Esophagus squamous epithelium (tissue), 5 donors: ENCODE measurements around the gene CREB5. TPM values are rescaled to one million over a fixed set of nuclear protein-coding genes. Genes with fewer than 3 reads are reported as not detected.
A peak's percentile ranks its signal among the peaks of the same experiment; 100 is the strongest.

ENCODE experiments used
- DNase-seq: peaks from one replicate; lab custom pipeline; 2025; lab: John Stamatoyannopoulos, UW
- H3K27ac ChIP-seq, 4 donors: fragments of 200-600 bp; sonication (generic); one replicate each; pipeline ENCODE4 v1.5.1; 2016 to 2019; ENCODE audit warnings: mild to moderate bottlenecking in 1 of 4
- H3K27me3 ChIP-seq, 4 donors: fragments of 200-600 bp; sonication (generic); 1 replicate in 3 of 4; 2 replicates in 1 of 4; pipeline versions ENCODE4 v1.5.1 to v1.6.0; 2017 to 2021; ENCODE audit warnings: antibody characterized with exemption in 1 of 4
- H3K36me3 ChIP-seq, 3 donors: fragments of 200-600 bp; sonication (generic); one replicate each; pipeline ENCODE4 v1.5.1; 2016 to 2019
- H3K4me1 ChIP-seq, 3 donors: fragments of 200-600 bp; sonication (generic); one replicate each; pipeline ENCODE4 v1.5.1; 2017 to 2019
- H3K4me3 ChIP-seq, 4 donors: fragments of 200-600 bp; sonication (generic); 1 replicate in 3 of 4; 2 replicates in 1 of 4; pipeline ENCODE4 v1.5.1; 2016 to 2019; ENCODE audit warnings: mild to moderate bottlenecking in 2 of 4, moderate library complexity in 1 of 4
- H3K9me3 ChIP-seq, 3 donors: fragments of 200-600 bp; sonication (generic); one replicate each; pipeline ENCODE4 v1.5.1; 2016 to 2019
- POLR2A ChIP-seq, 4 donors: fragments of 450-650 bp; IDR thresholded peaks; one replicate each; pipeline ENCODE4 v1.6.1; 2017; ENCODE audit warnings: antibody characterized with exemption in 4 of 4, mild to moderate bottlenecking in 4 of 4, moderate library complexity in 3 of 4
- WGBS, 2 donors: methylation state at CpG; one replicate each; pipeline ENCODE4 v1.1.5; 2018; 5-methylcytosine and 5-hydroxymethylcytosine counted together
- intact Hi-C: fragments of 100-400 bp; cut with DNase I; formaldehyde crosslinking; loops from one replicate; pipeline ENCODE4 v1.15.0; 2022
- total RNA-seq, 4 donors: library from RNA; depleted of rRNA; stranded (reverse); fragments of >200 nt; gene quantifications; one replicate each; pipeline ENCODE4 v1.1.0, GENCODE V29; 2016
- TF ChIP-seq, protein P1 (sequence below), 6 experiments: fragments of 450-650 bp in 4 of 6; fragments of 200-600 bp in 2 of 6; sonication (generic) in 2 of 6; IDR thresholded peaks; one replicate each; pipeline ENCODE4 v1.5.1; 2016 to 2019; ENCODE audit warnings: antibody characterized with exemption in 6 of 6, mild to moderate bottlenecking in 4 of 6, moderate library complexity in 4 of 6
- donor health status: DM: yes; HTN: yes; CAD: no.

Gene CREB5
- total RNA-seq, 4 donors from 2014 or later, result 0.30 to 5.0 (median 2.2) TPM

DNA sequence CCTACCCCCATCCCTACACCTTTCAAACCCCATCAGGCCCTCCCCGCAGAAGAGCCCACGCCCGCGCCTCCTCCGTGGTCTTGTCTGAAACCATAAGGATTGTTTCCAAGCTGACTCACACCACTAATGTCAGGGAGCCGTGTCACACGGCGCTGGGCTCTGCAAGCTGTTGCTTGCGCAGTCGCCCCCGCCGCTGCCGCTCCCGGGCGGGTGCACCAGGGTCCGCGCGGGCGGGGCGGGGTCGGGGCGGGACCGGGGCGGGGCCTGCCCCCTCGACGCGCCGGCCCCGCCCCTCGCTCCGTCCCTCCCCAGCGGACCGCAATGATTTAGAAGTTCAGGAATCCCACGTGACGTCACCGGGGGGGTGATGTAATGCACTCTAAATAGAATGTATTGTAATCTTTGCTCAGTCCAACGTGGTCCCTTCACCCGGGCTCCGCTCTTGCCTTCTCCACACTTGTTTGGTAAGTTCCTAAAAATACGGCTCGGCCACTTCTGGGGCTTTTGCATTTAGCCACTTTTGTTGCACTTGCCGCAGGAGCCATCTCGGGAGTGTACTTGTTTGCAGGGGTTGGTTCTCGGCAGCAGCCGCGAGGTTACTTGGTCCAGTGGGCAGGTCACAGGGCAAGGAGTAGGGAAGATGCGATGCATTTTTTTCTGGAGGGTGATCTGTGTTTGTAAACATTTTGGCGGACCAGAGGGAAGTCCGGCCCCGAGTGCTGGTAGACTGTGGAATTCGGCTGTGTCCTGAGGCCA, 3.2 kb upstream of the CREB5 start:
- H3K36me3 ChIP-seq, result no peaks in the 10 kb centered on the region
- DNase-seq, result peak; percentile 39
- peak overlapping the region; percentile 72 to 88 (median 84) for H3K27ac ChIP-seq
- peaks cover 31 to 80% (median 38%) of the 10 kb centered on the region in 3 donors for H3K4me1 ChIP-seq
- TF ChIP-seq, protein P1, sequence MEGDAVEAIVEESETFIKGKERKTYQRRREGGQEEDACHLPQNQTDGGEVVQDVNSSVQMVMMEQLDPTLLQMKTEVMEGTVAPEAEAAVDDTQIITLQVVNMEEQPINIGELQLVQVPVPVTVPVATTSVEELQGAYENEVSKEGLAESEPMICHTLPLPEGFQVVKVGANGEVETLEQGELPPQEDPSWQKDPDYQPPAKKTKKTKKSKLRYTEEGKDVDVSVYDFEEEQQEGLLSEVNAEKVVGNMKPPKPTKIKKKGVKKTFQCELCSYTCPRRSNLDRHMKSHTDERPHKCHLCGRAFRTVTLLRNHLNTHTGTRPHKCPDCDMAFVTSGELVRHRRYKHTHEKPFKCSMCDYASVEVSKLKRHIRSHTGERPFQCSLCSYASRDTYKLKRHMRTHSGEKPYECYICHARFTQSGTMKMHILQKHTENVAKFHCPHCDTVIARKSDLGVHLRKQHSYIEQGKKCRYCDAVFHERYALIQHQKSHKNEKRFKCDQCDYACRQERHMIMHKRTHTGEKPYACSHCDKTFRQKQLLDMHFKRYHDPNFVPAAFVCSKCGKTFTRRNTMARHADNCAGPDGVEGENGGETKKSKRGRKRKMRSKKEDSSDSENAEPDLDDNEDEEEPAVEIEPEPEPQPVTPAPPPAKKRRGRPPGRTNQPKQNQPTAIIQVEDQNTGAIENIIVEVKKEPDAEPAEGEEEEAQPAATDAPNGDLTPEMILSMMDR (IDR thresholded peaks at IDR 0.05), result no peak
- TF ChIP-seq POLR2A (IDR thresholded peaks at IDR 0.05), result peak in 2 of 4 donors; percentile 60 to 74
- H3K27me3 ChIP-seq, result peaks cover 0 to 62% (median 5%) of the 10 kb centered on the region in 4 donors
- 0 to 5% methylated on average over 7 to 16 of the region's 51 CpGs for WGBS, 2 donors
- peak overlapping the region; percentile 23 to 81 (median 57) for H3K4me3 ChIP-seq
- no peaks in the 10 kb centered on the region for H3K9me3 ChIP-seq
- intact Hi-C loops, result no loop called here

DNA sequence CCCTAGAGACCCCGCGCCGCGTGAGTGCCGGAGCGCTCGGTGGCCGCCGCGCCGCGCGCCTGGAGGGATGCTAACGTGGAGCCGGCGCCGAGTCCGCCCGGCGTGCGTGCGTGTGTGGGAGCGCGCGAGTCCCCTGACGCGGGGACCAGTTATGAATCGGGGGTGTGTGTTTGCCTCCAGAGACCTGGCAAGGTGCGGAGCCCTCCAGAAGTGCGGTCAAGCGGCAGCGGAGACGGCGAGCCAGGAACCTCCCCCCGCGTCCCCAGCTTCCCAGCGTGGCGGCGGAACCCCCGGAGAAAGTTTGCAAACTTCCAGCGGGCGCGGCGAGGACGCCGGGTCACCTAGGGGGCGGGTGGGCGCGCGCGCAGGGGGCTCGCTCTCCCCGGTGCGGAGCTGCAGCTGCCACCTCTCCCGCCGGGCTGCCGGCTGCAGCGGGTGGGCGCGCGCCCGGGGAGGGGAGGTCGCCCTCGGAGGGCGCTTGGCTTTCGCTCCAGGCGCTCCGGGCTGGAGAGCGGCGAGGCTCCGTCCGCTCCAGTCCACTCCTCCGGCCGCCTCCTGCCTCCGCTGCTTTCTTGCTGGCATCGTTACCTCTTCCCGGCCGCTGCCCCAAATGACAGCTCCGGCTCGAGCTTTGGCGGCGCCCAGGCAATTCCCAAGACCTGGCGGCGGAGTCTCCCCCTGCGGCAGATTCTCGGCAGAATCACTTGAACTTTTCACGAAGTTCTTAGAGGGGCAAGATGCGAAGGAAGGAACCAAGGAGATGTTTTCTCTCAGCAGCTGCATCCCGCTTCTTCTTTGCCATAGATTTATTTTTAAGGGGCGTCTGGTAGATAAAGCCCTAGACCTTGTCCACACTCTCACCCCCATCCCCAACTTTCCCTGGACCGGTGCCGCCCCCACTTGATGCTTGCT, 2.3 kb upstream of the CREB5 start:
- intact Hi-C loops, result no loop called here
- no peak for DNase-seq
- Histone ChIP-seq H3K4me3 (peak overlapping the region; percentile 23 to 81 (median 57)), H3K9me3 (no peaks in the 10 kb centered on the region), H3K27me3 (peaks cover 0 to 64% (median 5%) of the 10 kb centered on the region in 4 donors), H3K27ac (peak overlapping the region; percentile 72 to 88 (median 84)), H3K36me3 (no peaks in the 10 kb centered on the region), H3K4me1 (peaks cover 31 to 75% (median 38%) of the 10 kb centered on the region in 3 donors)
- 0 to 4% methylated on average over 8 to 27 of the region's 92 CpGs for WGBS, 2 donors
- TF ChIP-seq, protein P1 (IDR thresholded peaks at IDR 0.05), result no peak

GRCh38 chr7:28410628-28411531, 1.4 kb upstream of the CREB5 start:
- intact Hi-C loops, result no loop called here
- Histone ChIP-seq H3K36me3 (no peaks in the 10 kb centered on the region), H3K27me3 (peaks cover 0 to 64% (median 5%) of the 10 kb centered on the region in 4 donors), H3K4me1 (peaks cover 31 to 66% (median 38%) of the 10 kb centered on the region in 3 donors), H3K4me3 (peak overlapping the region; percentile 23 to 81 (median 57)), H3K9me3 (no peaks in the 10 kb centered on the region), H3K27ac (peak overlapping the region; percentile 72 to 88 (median 84))
- DNase-seq, result no peak
- peak in 1 of 4 donors; percentile 10 for TF ChIP-seq POLR2A (IDR thresholded peaks at IDR 0.05)
- TF ChIP-seq, protein P1 (IDR thresholded peaks at IDR 0.05), result no peak
- WGBS, 2 donors, result 8 to 12% methylated on average over 20 to 28 of the region's 28 CpGs

GRCh38 chr7:28413011-28413410, 693 bp downstream of the CREB5 start:
- WGBS, 2 donors, result 81 to 90% methylated on average over 1 of the region's 1 CpG
- peaks cover 0 to 63% (median 5%) of the 10 kb centered on the region in 4 donors for H3K27me3 ChIP-seq
- H3K9me3 ChIP-seq, result no peaks in the 10 kb centered on the region
- TF ChIP-seq POLR2A (IDR thresholded peaks at IDR 0.05), result no peak
- TF ChIP-seq, protein P1 (IDR thresholded peaks at IDR 0.05), result no peak
- intact Hi-C loops, result no loop called here
- no peak for DNase-seq
- no peak overlapping the region for H3K4me3 ChIP-seq
- peaks cover 19 to 47% (median 28%) of the 10 kb centered on the region in 3 donors for H3K4me1 ChIP-seq
- no peaks in the 10 kb centered on the region for H3K36me3 ChIP-seq
- H3K27ac ChIP-seq, result no peak overlapping the region
